DOHH2 (cell line): ENCODE measurements around the gene SLC9A5.

Experiments
- H3F3A ChIP-seq: fragments of 200-600 bp; sonication (generic), shearing (Covaris generic); 2 replicates; pipeline ENCODE4 v1.6.0; 2016; ENCODE audit warnings: antibody characterized with exemption, mild to moderate bottlenecking; ENCODE audit not compliant: control insufficient read depth, insufficient read depth
- H3K27ac ChIP-seq: fragments of 200-600 bp; sonication (generic); 2 replicates; pipeline ENCODE4 v1.5.1; 2014; ENCODE audit warnings: low read depth, mild to moderate bottlenecking, low read length, moderate library complexity
- H3K27me3 ChIP-seq: fragments of 200-600 bp; sonication (generic); 2 replicates; pipeline ENCODE4 v1.6.1; 2014; ENCODE audit warnings: mild to moderate bottlenecking, low read length, mixed read lengths; ENCODE audit not compliant: control insufficient read depth
- H3K36me3 ChIP-seq: fragments of 200-600 bp; sonication (generic); 2 replicates; pipeline ENCODE4 v1.6.1; 2014; ENCODE audit warnings: mild to moderate bottlenecking, low read length, moderate library complexity, mixed read lengths; ENCODE audit not compliant: control insufficient read depth
- H3K4me1 ChIP-seq: fragments of 200-600 bp; sonication (generic); 2 replicates; pipeline ENCODE4 v1.6.1; 2014; ENCODE audit warnings: mild to moderate bottlenecking, low read length, mixed read lengths; ENCODE audit not compliant: control insufficient read depth
- H3K4me2 ChIP-seq: fragments of 200-600 bp; sonication (generic); 2 replicates; pipeline ENCODE4 v1.6.0; 2014; ENCODE audit warnings: mild to moderate bottlenecking, low read length, moderate library complexity
- H3K4me3 ChIP-seq: fragments of 200-600 bp; sonication (generic); 2 replicates; pipeline ENCODE4 v1.5.1; 2014; ENCODE audit warnings: mild to moderate bottlenecking, low read length, mixed read lengths
- H3K79me2 ChIP-seq: fragments of 200-600 bp; sonication (generic); 2 replicates; pipeline ENCODE4 v1.6.1; 2014; ENCODE audit warnings: mild to moderate bottlenecking, low read length, mixed read lengths; ENCODE audit not compliant: control insufficient read depth
- H3K9me2 ChIP-seq: fragments of 200-600 bp; sonication (generic); replicated peaks from 2 replicates; pipeline ENCODE4 v1.6.1; 2014; ENCODE audit warnings: mild to moderate bottlenecking, low read length, mixed read lengths; ENCODE audit not compliant: control insufficient read depth
- H3K9me3 ChIP-seq: fragments of 200-600 bp; sonication (generic); 2 replicates; pipeline ENCODE4 v1.6.1; 2014; ENCODE audit warnings: antibody characterized with exemption, low read length, mixed read lengths; ENCODE audit not compliant: control insufficient read depth, insufficient read depth
- H4K20me1 ChIP-seq: fragments of 200-600 bp; sonication (generic); 2 replicates; pipeline ENCODE4 v1.6.0; 2014; ENCODE audit warnings: low read depth, mild to moderate bottlenecking, antibody characterized with exemption, low read length, moderate library complexity; ENCODE audit not compliant: control insufficient read depth, insufficient read depth
- CTCF ChIP-seq: fragments of 200-600 bp; sonication (generic); IDR thresholded peaks from one replicate; pipeline ENCODE4 v1.5.1; 2014; ENCODE audit warnings: antibody characterized with exemption, mild to moderate bottlenecking, low read depth, low read length; ENCODE audit not compliant: poor library complexity, severe bottlenecking
- EZH2phosphoT487 ChIP-seq: fragments of 200-600 bp; sonication (generic); IDR thresholded peaks from 2 replicates; pipeline ENCODE4 v1.6.1; 2017; ENCODE audit warnings: borderline replicate concordance, mild to moderate bottlenecking, antibody characterized with exemption, low read length, moderate library complexity, mixed read lengths

Gene SLC9A5

GRCh38 chr16:67260426-67261063, 11.8 kb downstream of the SLC9A5 start:
- no peaks in the 10 kb centered on the region for H3F3A ChIP-seq
- no peak overlapping the region for H3K4me3 ChIP-seq
- H3K27me3 ChIP-seq, result peaks cover 24% of the 10 kb centered on the region
- H3K27ac ChIP-seq, result no peak overlapping the region
- no peak overlapping the region for H3K4me2 ChIP-seq
- TF ChIP-seq EZH2phosphoT487 (no peak), CTCF (peak; percentile 64)
- no peaks in the 10 kb centered on the region for H3K4me1 ChIP-seq
- no peaks in the 10 kb centered on the region for H4K20me1 ChIP-seq
- no peaks in the 10 kb centered on the region for H3K9me2 ChIP-seq
- H3K79me2 ChIP-seq, result no peaks in the 10 kb centered on the region
- H3K36me3 ChIP-seq, result no peaks in the 10 kb centered on the region
- H3K9me3 ChIP-seq, result no peaks in the 10 kb centered on the region

- Histone ChIP-seq H4K20me1 (no peaks in the 10 kb centered on the region), H3K9me2 (no peaks in the 10 kb centered on the region), H3K27ac (no peak overlapping the region), H3F3A (no peaks in the 10 kb centered on the region), H3K4me2 (no peak overlapping the region), H3K36me3 (no peaks in the 10 kb centered on the region), H3K4me3 (no peak overlapping the region), H3K9me3 (no peaks in the 10 kb centered on the region), H3K27me3 (peaks cover 25% of the 10 kb centered on the region), H3K79me2 (no peaks in the 10 kb centered on the region), H3K4me1 (no peaks in the 10 kb centered on the region)
- TF ChIP-seq CTCF, result no peak
- no peak for TF ChIP-seq EZH2phosphoT487
These were observed 14.4 kb downstream of the SLC9A5 start for GRCh38 chr16:67263201-67263600.

- Histone ChIP-seq H3K36me3 (no peaks in the 10 kb centered on the region), H3F3A (no peaks in the 10 kb centered on the region), H3K4me3 (no peak overlapping the region), H3K9me2 (no peaks in the 10 kb centered on the region), H3K4me1 (no peaks in the 10 kb centered on the region), H3K4me2 (no peak overlapping the region), H4K20me1 (no peaks in the 10 kb centered on the region), H3K27me3 (peaks cover 25% of the 10 kb centered on the region), H3K79me2 (no peaks in the 10 kb centered on the region), H3K9me3 (no peaks in the 10 kb centered on the region), H3K27ac (no peak overlapping the region)
- TF ChIP-seq CTCF (peak; percentile 48), EZH2phosphoT487 (no peak)
These were observed 15.5 kb downstream of the SLC9A5 start for GRCh38 chr16:67264277-67264676.
